GM19455 (cell line): ENCODE results near the gene CRLF3.
"Not testable (repeated sequence)": the region's sequence is repeated elsewhere in the genome, so short reads cannot be mapped to it uniquely, and the experiment has no call there.

ENCODE experiments used
- ATAC-seq: cut with Tn5 transposase; IDR thresholded peaks from one replicate; pipeline ENCODE4 v1.9.1; 2021; ENCODE audit not compliant: unreplicated experiment

CRLF3 gene

GRCh38 chr17:30816165-30816564 lies 8.3 kb downstream of the CRLF3 start:
- ATAC-seq, result no peak

- ATAC-seq, result not testable (repeated sequence)
Measured at GRCh38 chr17:30814860-30815259, 9.6 kb downstream of the CRLF3 start.

GRCh38 chr17:30814236-30814635 lies 10.3 kb downstream of the CRLF3 start:
- ATAC-seq, result not testable (repeated sequence)

- ATAC-seq, result no peak
Measured at GRCh38 chr17:30812218-30813177, 12.0 kb downstream of the CRLF3 start.

GRCh38 chr17:30809867-30810266 lies 14.6 kb downstream of the CRLF3 start:
- ATAC-seq, result no peak

GRCh38 chr17:30808785-30809286 lies 15.7 kb downstream of the CRLF3 start:
- ATAC-seq, result peak; percentile 71

- no peak for ATAC-seq
Measured at GRCh38 chr17:30807896-30808295, 16.6 kb downstream of the CRLF3 start.

GRCh38 chr17:30805944-30806456 lies 18.5 kb downstream of the CRLF3 start:
- no peak for ATAC-seq

GRCh38 chr17:30801671-30802070 lies 22.8 kb downstream of the CRLF3 start:
- no peak for ATAC-seq

GRCh38 chr17:30796016-30796415 lies 28.5 kb downstream of the CRLF3 start:
- no peak for ATAC-seq

- no peak for ATAC-seq
Measured at GRCh38 chr17:30794372-30794771, 30.1 kb downstream of the CRLF3 start.

- ATAC-seq, result no peak
Measured at GRCh38 chr17:30793282-30793977, 31.1 kb downstream of the CRLF3 start.

- ATAC-seq, result no peak
Measured at GRCh38 chr17:30790279-30790678, 34.2 kb downstream of the CRLF3 start.

GRCh38 chr17:30788918-30789317 lies 35.6 kb downstream of the CRLF3 start:
- ATAC-seq, result no peak

GRCh38 chr17:30782206-30782605 lies 42.3 kb downstream of the CRLF3 start:
- ATAC-seq, result no peak

GRCh38 chr17:30780343-30780742 lies 44.1 kb downstream of the CRLF3 start:
- ATAC-seq, result no peak

GRCh38 chr17:30768771-30769170 lies 55.7 kb downstream of the CRLF3 start:
- ATAC-seq, result not testable (repeated sequence)

- not testable (repeated sequence) for ATAC-seq
Measured at GRCh38 chr17:30767641-30768404, 56.7 kb downstream of the CRLF3 start.

- ATAC-seq, result no peak
Measured at GRCh38 chr17:30761060-30761459, 63.4 kb downstream of the CRLF3 start.

GRCh38 chr17:30753291-30753690 lies 71.2 kb downstream of the CRLF3 start:
- ATAC-seq, result not testable (repeated sequence)

- ATAC-seq, result not testable (repeated sequence)
Measured at GRCh38 chr17:30750982-30751381, 73.5 kb downstream of the CRLF3 start.
